Measurements from ENCODE around the gene UACA. TPM values are rescaled to one million over a fixed set of nuclear protein-coding genes. Genes with fewer than 3 reads are reported as not detected.

UACA gene
- total and polyA plus RNA-seq, 2 of the 8 experiments (the other 6 are each of a cell fraction or from before 2014, with no cell fraction given): 28.6 to 38.9 TPM

DNA sequence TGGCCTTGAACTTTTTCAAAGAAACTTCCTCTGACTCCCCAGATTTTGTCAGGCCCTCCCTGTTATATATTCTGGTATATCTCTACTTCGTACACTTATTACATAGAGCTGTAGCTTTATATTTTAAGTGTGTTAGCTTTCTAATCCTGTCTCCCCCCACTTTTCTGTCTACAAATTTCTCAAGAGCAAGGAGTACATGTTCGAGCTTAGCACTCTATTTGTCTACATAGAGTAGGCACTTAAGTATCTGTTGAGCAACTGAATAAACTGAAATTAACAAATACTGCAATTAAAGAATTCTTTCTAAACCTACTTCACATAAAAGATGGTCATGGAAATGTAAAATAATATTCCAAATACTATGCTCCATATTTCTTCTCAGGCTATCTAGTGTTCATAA is 39.4 kb downstream of the UACA start:
- H3K4me1 ChIP-seq (replicated peaks in 1 of 4; ENCODE audit: control insufficient read depth in 3 of 4, insufficient read depth in 4 of 4, low read length in 3 of 4): no peaks in the 10 kb centered on the region
- H2BK15ac ChIP-seq (ENCODE audit: low read length): no peak overlapping the region
- no peak overlapping the region for H2AK5ac ChIP-seq (ENCODE audit: low read depth, low read length)
- H2BK12ac ChIP-seq (ENCODE audit: low read depth, low read length): no peak overlapping the region
- no peak overlapping the region for H2BK120ac ChIP-seq (replicated peaks; ENCODE audit: low read depth, low read length)
- no peak overlapping the region for H2BK20ac ChIP-seq (ENCODE audit: low read length)
- no peaks in the 10 kb centered on the region; a peak in 1 of 4 replicates for H3K79me2 ChIP-seq (ENCODE audit: control insufficient read depth in 1 of 2, insufficient read depth in 2 of 2, low read length in 2 of 2)
- no peak overlapping the region for H3K18ac ChIP-seq (ENCODE audit: extremely low read depth, low read length)
- no peaks in the 10 kb centered on the region for H4K20me1 ChIP-seq (replicated peaks in 1 of 2; ENCODE audit: control insufficient read depth in 1 of 2, insufficient read depth in 2 of 2, low read length in 2 of 2)
- no peak for TF ChIP-seq ASH2L (IDR thresholded peaks at IDR 0.05; ENCODE audit: low read length)
- no peak for TF ChIP-seq PHF8 (conservative IDR thresholded peaks at IDR 0.05; ENCODE audit: low read depth, low read length)
- no peak for TF ChIP-seq POLR2A (IDR thresholded peaks at IDR 0.05; ENCODE audit: control extremely low read depth in 1 of 2, low read depth in 2 of 2, low read length in 2 of 2)
- no peak for TF ChIP-seq JUND (IDR thresholded peaks at IDR 0.05; ENCODE audit: low read length)
- TF ChIP-seq CHD2 (IDR thresholded peaks at IDR 0.05; ENCODE audit: low read length): no peak
- H3K56ac ChIP-seq (replicated peaks; ENCODE audit: insufficient read length, low read depth, low read length): no peak overlapping the region
- H3K4me3 ChIP-seq (ENCODE audit: extremely low read depth in 1 of 4, insufficient read depth in 2 of 4, low read depth in 3 of 4, low read length in 4 of 4): no peak overlapping the region
- 95% methylated on average over 2 of the region's 2 CpGs; no CpG with 5 or more reads in 1 of the 2 experiments for WGBS, 2 experiments (ENCODE audit: extremely low coverage in 1 of 2, insufficient coverage in 1 of 2, insufficient read length in 1 of 2, insufficient replicate concordance in 2 of 2, low coverage in 1 of 2, low lambda C conversion rate in 2 of 2, missing lambda C conversion rate in 1 of 2)
- no peaks in the 10 kb centered on the region for H3K23me2 ChIP-seq (ENCODE audit: low read depth, low read length)
- no peak overlapping the region for H3K9ac ChIP-seq (replicated peaks in 1 of 4; ENCODE audit: extremely low read depth in 1 of 4, low read depth in 3 of 4, low read length in 3 of 4)
- no peak for FAIRE-seq
- H3K23ac ChIP-seq (ENCODE audit: insufficient read length): no peak overlapping the region
- DNase-seq (ENCODE audit: low read depth in 1 of 2, low spot score in 2 of 2): no peak
- ChIA-PET CTCF (ENCODE audit: partially characterized antibody) (interaction anchor here (1.5 to 5.4 kb wide), 7 partner anchors 10 to 88 kb away, joined by 4 to 43 read pairs (median 21); no protein-coding TSS in a partner anchor), POLR2A (ENCODE audit: partially characterized antibody) (no interaction called here)
- H2BK5ac ChIP-seq (ENCODE audit: low read depth, low read length): no peak overlapping the region
- no peak overlapping the region for H3K4me2 ChIP-seq (ENCODE audit: insufficient read depth in 1 of 2, low read depth in 2 of 2, low read length in 2 of 2)
- H3K4ac ChIP-seq (replicated peaks; ENCODE audit: insufficient read length, low read depth, low read length): no peak overlapping the region
- H4K5ac ChIP-seq (ENCODE audit: insufficient read length, low read depth, low read length): no peak overlapping the region
- no peaks in the 10 kb centered on the region for H3K9me3 ChIP-seq (ENCODE audit: insufficient read depth in 2 of 2, low read depth in 1 of 2, low read length in 1 of 2)
- no peak overlapping the region for H4K91ac ChIP-seq (replicated peaks; ENCODE audit: insufficient read length, low read length)
- H4K8ac ChIP-seq (ENCODE audit: extremely low read depth, insufficient read depth, low read length): no peak overlapping the region
- H3K14ac ChIP-seq (ENCODE audit: insufficient read length): no peak overlapping the region
- no peaks in the 10 kb centered on the region for H3K36me3 ChIP-seq (ENCODE audit: control insufficient read depth in 2 of 4, insufficient read depth in 4 of 4, low read length in 3 of 4)
- H3K79me1 ChIP-seq (ENCODE audit: low read depth, low read length): no peaks in the 10 kb centered on the region
- H2AFZ ChIP-seq (ENCODE audit: low read length): no peak overlapping the region
- no peaks in the 10 kb centered on the region for H3K27me3 ChIP-seq (replicated peaks in 1 of 4; ENCODE audit: control insufficient read depth in 3 of 4, extremely low read depth in 1 of 4, insufficient read depth in 3 of 4, low read length in 3 of 4)
- H3K27ac ChIP-seq (ENCODE audit: low read depth, low read length): no peak overlapping the region
